HG02938 (cell line): Measurements from ENCODE around the gene IRX4.

Source experiments
- ATAC-seq: cut with Tn5 transposase; IDR thresholded peaks from one replicate; pipeline ENCODE4 v1.9.1; 2021; ENCODE audit warnings: mild to moderate bottlenecking, moderate library complexity; ENCODE audit not compliant: unreplicated experiment

The IRX4 gene

GRCh38 chr5:1914471-1914870 is 31.7 kb upstream of the IRX4 start:
- no peak for ATAC-seq

DNA sequence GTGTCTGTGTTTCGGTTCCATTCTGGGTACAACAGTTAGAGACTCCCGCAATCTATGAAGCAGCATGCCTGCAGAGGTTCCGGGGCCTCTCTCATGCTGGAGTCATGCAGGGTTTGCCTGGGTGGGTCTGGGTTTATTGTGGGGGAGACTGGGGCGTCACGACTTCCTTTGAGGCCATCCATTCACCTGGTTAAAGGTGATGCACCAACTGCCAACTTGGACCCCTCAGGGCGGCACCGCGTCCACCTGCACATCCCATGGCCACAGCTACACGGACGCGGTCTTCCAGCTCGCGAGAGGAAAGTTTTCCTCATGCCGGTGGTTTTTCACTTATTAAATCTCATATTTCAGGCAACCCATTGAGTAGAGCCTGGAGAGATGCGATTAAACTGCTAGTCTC is 30.9 kb upstream of the IRX4 start:
- no peak for ATAC-seq

GRCh38 chr5:1912951-1913565 is 30.3 kb upstream of the IRX4 start:
- ATAC-seq: no peak

DNA sequence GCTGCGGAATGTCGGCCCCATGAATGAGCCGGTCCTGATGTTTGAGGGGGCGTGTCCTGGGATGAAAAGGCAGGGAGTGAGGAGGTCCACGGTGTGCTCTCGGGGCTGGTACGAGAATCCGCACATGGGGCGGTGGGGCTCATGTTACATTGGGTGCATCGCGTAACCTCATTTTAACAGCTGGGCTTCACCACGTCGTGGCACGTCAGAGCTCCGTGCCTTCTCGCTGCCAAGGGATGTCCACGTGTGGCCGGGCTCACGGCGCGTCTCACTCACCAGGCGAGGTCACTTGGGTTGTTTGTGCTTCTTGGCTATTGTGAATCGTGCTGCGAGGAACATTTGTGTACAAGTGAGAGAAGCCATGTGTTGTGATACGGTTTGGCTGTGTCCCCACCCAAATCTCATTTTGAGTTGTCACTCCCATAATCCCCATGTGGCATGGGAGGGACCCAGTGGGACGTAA is 29.1 kb upstream of the IRX4 start:
- ATAC-seq: no peak

- no peak for ATAC-seq
Observed at GRCh38 chr5:1910861-1911772, 28.4 kb upstream of the IRX4 start.

DNA sequence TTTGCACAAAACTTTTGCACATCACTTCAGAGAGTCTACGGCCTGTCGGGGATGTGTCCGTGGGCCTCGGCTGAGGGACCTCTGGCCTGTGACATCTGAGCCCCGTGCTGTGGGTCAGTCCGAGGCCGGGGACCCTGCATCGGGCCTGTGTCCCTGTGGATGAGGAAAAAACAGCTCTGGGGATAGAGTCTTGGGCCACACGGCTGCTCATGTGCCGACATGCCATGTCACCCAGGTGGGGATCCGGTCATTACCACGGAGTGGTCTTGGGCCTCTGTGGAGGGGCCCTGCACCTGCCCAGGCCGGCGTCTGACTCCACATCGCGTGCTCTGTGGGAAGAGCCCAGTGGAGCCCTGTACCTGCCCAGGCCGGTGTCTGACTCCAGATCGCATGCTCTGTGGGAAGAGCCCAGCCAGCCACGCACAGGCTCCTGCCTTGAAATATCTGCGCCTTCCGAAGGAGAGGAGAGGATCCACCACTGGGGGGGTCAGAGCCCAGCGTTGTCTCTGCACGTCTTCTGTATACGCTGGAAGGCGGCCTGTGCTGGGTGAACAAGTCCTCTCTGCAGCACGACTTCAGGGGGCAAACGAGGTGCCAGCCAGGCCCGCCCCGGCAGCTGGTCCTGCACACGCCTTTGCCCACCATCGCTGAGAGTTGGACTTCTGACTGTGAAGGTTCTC is 27.5 kb upstream of the IRX4 start:
- no peak for ATAC-seq

GRCh38 chr5:1909346-1909985 is 26.7 kb upstream of the IRX4 start:
- no peak for ATAC-seq

- ATAC-seq: no peak
Observed at GRCh38 chr5:1908931-1909330, 26.2 kb upstream of the IRX4 start.

DNA sequence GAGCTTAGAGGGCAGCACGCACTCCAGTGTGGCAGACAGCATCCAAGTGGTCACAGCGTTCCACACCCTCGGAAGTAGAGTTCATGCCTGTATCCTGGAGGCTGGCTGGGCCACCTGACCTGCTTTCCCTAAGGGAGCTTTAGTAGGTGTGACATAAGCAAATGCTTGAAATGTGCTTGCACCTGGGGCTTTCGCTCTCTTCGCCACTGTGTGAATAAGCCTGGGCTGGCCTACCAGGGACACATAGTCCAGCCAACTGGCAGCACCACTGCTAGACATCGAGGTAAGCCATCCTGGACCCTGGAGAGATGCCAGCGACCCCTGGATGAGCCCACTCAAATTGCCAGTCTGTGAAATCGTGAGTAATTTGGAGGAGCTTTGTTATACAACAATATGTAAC is 24.9 kb upstream of the IRX4 start:
- no peak for ATAC-seq

- ATAC-seq: no peak
Observed at GRCh38 chr5:1905108-1905507, 22.4 kb upstream of the IRX4 start.

- ATAC-seq: no peak
Observed at GRCh38 chr5:1901983-1902382, 19.3 kb upstream of the IRX4 start.

DNA sequence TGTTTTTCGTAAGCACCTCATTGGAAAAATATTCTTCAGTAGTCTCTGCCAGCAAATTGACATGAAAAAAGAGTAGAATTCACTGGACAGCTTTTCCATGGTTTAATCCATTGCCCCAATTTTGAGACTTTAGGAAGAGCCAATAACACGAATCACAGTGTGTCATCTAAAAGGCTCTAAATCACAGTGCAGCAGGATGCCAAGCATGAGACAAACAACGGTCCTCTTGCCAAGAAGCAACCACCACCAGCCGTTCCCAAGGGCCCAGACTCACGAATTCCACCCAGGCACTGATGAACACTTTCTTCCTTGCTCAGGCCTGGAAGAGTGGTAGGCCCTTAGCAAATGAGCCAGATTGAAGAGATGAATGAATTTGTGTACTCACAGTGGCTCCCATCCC is 18.3 kb upstream of the IRX4 start:
- no peak for ATAC-seq

DNA sequence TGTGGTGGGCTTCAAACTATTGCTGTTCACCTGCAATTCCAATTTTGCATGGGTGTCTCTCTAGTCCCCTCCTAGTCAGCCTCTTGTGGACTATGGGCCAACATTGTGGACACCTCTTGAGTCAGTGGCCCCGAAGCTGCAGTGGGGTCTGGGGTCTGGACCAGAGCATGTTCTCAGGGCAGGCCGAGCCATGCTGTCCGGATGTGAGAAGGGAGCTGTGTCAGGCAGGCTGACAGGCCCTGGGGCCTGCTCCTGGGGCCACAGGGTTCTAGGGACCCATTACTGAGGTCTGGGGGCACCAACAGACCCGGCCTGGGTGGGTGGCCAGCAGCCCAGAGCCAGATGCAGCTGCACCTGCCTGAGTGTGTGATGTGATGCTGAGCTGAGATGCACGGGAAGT is 16.5 kb upstream of the IRX4 start:
- no peak for ATAC-seq

DNA sequence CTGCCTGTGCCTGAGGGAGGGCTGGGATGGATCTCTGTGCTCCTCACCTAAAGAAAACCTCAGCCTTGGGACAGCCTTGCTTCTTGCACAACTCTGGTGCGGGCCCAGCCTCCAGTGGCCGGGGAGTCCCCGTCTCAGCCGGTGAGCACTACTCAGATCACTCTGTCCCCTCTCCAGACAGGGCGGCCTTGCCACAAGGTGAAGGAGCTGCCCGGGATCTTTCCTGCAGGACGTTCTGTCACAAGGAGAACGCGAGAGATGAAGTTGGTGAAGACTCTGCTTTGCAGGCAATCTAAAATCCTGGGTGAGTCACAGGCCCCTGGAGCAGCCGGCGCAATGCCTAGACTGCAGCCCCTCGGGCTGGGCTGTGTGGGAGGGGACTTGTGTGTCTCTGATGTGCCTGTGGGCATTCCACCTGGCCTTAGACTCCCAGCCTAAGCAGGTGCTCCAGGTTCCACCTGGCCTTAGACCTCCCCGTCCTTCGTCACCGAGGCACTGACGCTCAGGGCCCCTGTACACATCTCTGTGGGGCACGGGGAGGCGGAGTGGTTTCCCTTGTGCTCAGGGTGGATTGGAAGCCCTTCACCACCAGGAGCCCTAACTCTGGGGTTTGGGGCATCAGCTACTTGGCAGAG is 15.2 kb upstream of the IRX4 start:
- no peak for ATAC-seq

- ATAC-seq: no peak
Observed at GRCh38 chr5:1897386-1897785, 14.7 kb upstream of the IRX4 start.

DNA sequence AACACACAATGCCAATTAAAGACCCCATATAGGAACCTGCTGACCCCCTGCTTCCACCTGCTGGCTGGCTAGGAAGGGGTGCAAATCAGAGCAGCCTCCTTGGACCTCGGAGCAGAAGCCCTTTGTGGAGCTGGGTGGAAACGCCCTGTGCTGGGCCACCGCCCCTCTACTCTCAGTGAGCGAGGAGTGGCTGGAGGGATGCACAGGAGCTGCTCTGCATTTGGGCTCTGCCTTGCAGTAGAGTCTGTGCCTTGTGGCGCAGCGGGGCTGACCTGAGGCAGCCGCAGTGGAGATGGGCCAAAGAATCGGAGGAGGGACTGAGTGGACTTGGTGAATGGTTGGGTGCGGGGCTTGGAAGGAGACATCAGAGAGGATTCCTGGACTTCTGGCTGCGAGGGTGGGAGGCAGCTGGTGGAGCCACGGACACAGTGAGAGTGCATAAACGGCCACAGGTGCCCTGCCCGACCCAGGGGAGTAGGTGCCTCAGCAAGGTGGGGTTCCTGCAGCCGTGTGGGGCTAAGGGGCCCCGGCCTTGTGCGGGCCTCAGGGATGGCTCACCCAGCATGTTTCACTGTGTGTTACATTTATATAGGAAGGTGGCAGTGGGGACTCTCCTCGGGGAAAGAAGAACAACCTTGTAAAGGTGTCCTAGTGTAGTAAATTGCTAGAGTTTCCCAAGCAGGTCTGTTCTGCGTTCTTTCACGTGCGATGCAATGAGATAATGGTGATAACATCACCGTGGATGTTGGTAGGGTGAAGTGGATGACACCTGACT is 14.1 kb upstream of the IRX4 start:
- no peak for ATAC-seq

GRCh38 chr5:1895739-1896420 is 13.2 kb upstream of the IRX4 start:
- no peak for ATAC-seq

GRCh38 chr5:1894243-1894642 is 11.5 kb upstream of the IRX4 start:
- ATAC-seq: no peak

DNA sequence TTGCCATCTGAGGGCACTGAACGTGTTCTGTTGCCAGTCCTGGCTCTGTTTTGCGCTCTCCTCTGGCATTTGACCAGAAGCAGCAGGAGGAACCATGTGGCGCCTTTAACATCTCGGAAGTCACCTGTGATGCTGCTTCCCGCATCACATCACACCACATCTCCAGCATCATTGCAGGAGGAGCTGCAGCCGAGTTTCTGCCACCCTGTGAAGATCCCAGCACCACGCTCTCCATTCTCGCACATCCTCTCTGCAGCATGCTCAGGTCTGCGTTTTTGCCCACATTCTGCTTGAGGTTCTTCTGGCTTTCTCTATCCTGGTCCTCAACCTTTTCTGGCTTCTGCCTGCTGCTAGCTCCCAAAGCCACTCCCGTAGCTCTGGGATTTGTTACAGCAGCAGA is 11.0 kb upstream of the IRX4 start:
- ATAC-seq: no peak
